Amniotic epithelial cell (primary cell): ENCODE data around the gene SLC10A6.

Experiments
- DNase-seq: peaks from one replicate; pipeline ENCODE4 v3.0.0-alpha.2; 2010; ENCODE audit warnings: low read depth

SLC10A6 gene

DNA sequence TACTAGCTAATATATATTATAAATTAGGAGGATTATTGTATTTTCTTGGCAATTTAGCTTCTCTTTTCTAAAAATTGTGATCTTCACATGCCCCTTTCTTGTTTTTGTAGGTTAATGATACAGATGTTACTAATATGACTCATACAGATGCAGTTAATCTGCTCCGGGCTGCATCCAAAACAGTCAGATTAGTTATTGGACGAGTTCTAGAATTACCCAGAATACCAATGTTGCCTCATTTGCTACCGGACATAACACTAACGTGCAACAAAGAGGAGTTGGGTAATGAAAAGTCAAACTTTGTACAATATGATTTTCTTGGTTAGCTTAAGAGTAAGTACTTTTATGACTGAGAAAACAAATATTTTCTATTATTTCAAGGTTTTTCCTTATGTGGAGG, 74.1 kb downstream of the SLC10A6 start:
- DNase-seq = no peak
